Upper lobe of right lung (tissue), 1 donor: ENCODE results near the gene ADAM23. TPM values are rescaled to one million over a fixed set of nuclear protein-coding genes. Genes with fewer than 3 reads are reported as not detected.

Experiments
- ATAC-seq: fragments of 200-7000 bp; cut with Tn5 transposase; one replicate; pipeline ENCODE4 v1.9.1; 2020; ENCODE audit warnings: mild to moderate bottlenecking, moderate library complexity
- DNase-seq: peaks from one replicate; pipeline ENCODE4 v3.0.0-alpha.2; 2020
- H3K27ac ChIP-seq: fragments of 200-600 bp; one replicate; pipeline ENCODE4 v1.8.0; 2022
- H3K27me3 ChIP-seq: fragments of 200-600 bp; one replicate; pipeline ENCODE4 v1.8.0; 2022; ENCODE audit warnings: mild to moderate bottlenecking
- H3K36me3 ChIP-seq: fragments of 200-600 bp; one replicate; pipeline ENCODE4 v1.8.0; 2022
- H3K4me1 ChIP-seq: fragments of 200-600 bp; one replicate; pipeline ENCODE4 v1.8.0; 2022
- H3K4me3 ChIP-seq: fragments of 200-600 bp; one replicate; pipeline ENCODE4 v1.8.0; 2022; ENCODE audit warnings: mild to moderate bottlenecking
- H3K9me3 ChIP-seq: fragments of 200-600 bp; one replicate; pipeline ENCODE4 v1.8.0; 2022
- CTCF ChIP-seq: fragments of 200-600 bp; IDR thresholded peaks from one replicate; pipeline ENCODE4 v1.8.0; 2022; ENCODE audit warnings: antibody characterized with exemption
- intact Hi-C: fragments of 100-400 bp; cut with DNase I; formaldehyde crosslinking; loops from one replicate; pipeline ENCODE4 v1.11.0; 2022
- total RNA-seq: library from RNA; stranded (reverse); fragmentation: NEBNext Ultra II Directional; extraction: Animal tissue kit (Norgen Biotek cat#: 25700); gene quantifications from one replicate; pipeline ENCODE4 v1.2.1, GENCODE V29; 2021
- donor health status: DM: no; HTN: yes; CAD: no; lungs with severe emphysema.

ADAM23 gene
- total RNA-seq, 1 donor from 2014 or later, result 2.5 TPM

- Histone ChIP-seq H3K4me3 (no peak overlapping the region), H3K9me3 (no peaks in the 10 kb centered on the region), H3K36me3 (no peaks in the 10 kb centered on the region), H3K27me3 (no peaks in the 10 kb centered on the region), H3K27ac (no peak overlapping the region), H3K4me1 (no peaks in the 10 kb centered on the region)
- no peak for TF ChIP-seq CTCF
- DNase-seq (no peak), ATAC-seq (no peak)
- intact Hi-C loops, result no loop called here
Observed at GRCh38 chr2:206535260-206535986, 92.1 kb downstream of the ADAM23 start.

DNA sequence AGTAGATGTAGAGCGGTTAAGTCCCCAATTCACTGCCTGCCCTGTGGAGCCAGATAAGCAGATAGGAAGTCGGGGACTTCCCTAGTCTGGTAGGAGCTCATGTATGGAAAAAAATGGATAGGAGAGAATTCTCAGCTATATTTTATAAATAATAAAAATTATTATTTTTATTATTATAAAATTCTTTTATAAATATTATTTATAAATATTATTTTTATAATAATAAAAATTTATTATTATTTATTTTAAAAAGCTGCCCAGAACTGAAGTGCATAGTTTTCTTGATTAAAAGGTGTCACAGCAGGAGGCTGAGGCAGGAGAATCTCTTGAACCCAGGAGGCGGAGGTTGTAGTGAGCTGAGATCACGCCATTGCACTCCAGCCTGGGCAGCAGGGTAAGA lies 97.4 kb downstream of the ADAM23 start:
- Histone ChIP-seq H3K4me3 (no peak overlapping the region), H3K27ac (no peak overlapping the region), H3K27me3 (no peaks in the 10 kb centered on the region), H3K9me3 (no peaks in the 10 kb centered on the region), H3K4me1 (no peaks in the 10 kb centered on the region), H3K36me3 (no peaks in the 10 kb centered on the region)
- no peak for ATAC-seq
- DNase-seq, result no peak
- no peak for TF ChIP-seq CTCF
- intact Hi-C loops, result no loop called here

DNA sequence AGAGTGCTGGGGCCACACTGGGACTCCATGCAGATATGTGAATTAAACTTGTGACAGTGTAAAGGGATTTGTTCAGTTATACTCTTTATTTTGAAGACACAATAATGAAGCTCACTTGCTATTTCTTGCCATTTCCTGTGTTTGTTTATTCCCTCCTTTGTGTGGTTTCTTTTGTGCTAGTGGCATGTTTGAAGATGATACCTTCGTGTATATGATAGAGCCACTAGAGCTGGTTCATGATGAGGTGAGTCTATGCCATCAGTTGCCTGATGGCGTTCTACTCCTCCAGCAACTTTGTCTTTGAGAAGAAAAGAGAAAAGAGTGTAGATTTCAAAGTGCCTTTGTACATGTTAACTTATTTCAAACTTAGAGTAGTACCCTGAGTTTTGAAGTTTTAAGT lies 99.7 kb downstream of the ADAM23 start:
- Histone ChIP-seq H3K36me3 (no peaks in the 10 kb centered on the region), H3K27ac (no peak overlapping the region), H3K27me3 (no peaks in the 10 kb centered on the region), H3K9me3 (no peaks in the 10 kb centered on the region), H3K4me3 (no peak overlapping the region), H3K4me1 (no peaks in the 10 kb centered on the region)
- ATAC-seq, result no peak
- no peak for DNase-seq
- TF ChIP-seq CTCF, result no peak
- intact Hi-C loops, result no loop called here

DNA sequence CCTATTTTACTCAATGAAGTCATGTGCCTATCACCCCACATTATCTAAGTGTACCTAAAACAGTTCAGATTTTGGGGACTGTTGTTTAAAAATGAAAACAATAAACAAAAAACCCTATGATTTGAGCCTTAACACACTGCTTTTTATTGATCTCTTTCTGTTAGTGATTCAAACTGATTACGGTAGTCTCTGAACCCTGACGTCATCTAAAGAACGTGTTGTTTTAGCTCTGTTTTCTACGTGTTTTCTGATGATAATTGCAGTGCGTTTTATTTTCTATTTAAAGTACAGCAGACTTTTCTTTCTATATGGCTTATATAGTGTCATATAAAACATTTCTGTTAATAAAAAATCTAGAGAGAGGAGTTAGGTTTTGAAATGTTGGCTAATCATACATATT lies 105.1 kb downstream of the ADAM23 start:
- Histone ChIP-seq H3K4me1 (no peaks in the 10 kb centered on the region), H3K27me3 (no peaks in the 10 kb centered on the region), H3K36me3 (no peaks in the 10 kb centered on the region), H3K27ac (no peak overlapping the region), H3K9me3 (no peaks in the 10 kb centered on the region), H3K4me3 (no peak overlapping the region)
- DNase-seq (no peak), ATAC-seq (no peak)
- TF ChIP-seq CTCF, result no peak
- intact Hi-C loops, result no loop called here

DNA sequence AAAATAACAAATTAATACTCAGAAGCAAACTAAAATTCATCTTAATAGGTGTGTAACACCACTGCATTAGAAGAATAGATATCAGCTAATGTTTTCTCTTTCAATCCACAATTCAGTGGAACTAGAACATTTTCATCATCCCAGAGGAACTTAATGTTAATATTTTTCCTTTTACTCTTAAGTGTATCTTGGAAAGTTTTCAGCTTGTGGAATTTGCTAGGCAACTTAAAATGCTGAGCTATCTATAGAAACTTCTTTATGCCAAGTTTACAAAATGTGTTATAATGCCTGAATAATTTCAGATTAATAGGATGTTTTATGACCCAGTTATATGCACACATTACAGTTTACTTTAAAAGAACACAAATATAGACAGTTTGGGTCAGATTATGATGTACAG lies 112.4 kb downstream of the ADAM23 start:
- no peak for TF ChIP-seq CTCF
- Histone ChIP-seq H3K4me1 (no peaks in the 10 kb centered on the region), H3K9me3 (no peaks in the 10 kb centered on the region), H3K4me3 (no peak overlapping the region), H3K27ac (no peak overlapping the region), H3K27me3 (no peaks in the 10 kb centered on the region), H3K36me3 (no peaks in the 10 kb centered on the region)
- intact Hi-C loops, result no loop called here
- no peak for DNase-seq
- ATAC-seq, result no peak
